ENCODE results near the gene PLXDC1.

GRCh38 chr17:39174920-39175694 is 23.7 kb upstream of the PLXDC1 start:
- TF ChIP-seq, protein P1, sequence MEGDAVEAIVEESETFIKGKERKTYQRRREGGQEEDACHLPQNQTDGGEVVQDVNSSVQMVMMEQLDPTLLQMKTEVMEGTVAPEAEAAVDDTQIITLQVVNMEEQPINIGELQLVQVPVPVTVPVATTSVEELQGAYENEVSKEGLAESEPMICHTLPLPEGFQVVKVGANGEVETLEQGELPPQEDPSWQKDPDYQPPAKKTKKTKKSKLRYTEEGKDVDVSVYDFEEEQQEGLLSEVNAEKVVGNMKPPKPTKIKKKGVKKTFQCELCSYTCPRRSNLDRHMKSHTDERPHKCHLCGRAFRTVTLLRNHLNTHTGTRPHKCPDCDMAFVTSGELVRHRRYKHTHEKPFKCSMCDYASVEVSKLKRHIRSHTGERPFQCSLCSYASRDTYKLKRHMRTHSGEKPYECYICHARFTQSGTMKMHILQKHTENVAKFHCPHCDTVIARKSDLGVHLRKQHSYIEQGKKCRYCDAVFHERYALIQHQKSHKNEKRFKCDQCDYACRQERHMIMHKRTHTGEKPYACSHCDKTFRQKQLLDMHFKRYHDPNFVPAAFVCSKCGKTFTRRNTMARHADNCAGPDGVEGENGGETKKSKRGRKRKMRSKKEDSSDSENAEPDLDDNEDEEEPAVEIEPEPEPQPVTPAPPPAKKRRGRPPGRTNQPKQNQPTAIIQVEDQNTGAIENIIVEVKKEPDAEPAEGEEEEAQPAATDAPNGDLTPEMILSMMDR (conservative IDR thresholded peaks at IDR 0.05; ENCODE audit: low read depth in 2 of 2), result peak; percentile 80 to 94
- TF ChIP-seq EZH2 (IDR thresholded peaks at IDR 0.05; ENCODE audit: low read depth, unreplicated experiment) (no peak), JUNB (IDR thresholded peaks at IDR 0.05; ENCODE audit: unreplicated experiment) (no peak)
